NCI-H1105 treated with DMSO at 0.1 percent for 48 hours (cell line): Measurements from ENCODE around the gene VLDLR.

Experiments
- DNase-seq: peaks from one replicate; lab custom pipeline; 2025; lab: John Stamatoyannopoulos, UW

Gene VLDLR

DNA sequence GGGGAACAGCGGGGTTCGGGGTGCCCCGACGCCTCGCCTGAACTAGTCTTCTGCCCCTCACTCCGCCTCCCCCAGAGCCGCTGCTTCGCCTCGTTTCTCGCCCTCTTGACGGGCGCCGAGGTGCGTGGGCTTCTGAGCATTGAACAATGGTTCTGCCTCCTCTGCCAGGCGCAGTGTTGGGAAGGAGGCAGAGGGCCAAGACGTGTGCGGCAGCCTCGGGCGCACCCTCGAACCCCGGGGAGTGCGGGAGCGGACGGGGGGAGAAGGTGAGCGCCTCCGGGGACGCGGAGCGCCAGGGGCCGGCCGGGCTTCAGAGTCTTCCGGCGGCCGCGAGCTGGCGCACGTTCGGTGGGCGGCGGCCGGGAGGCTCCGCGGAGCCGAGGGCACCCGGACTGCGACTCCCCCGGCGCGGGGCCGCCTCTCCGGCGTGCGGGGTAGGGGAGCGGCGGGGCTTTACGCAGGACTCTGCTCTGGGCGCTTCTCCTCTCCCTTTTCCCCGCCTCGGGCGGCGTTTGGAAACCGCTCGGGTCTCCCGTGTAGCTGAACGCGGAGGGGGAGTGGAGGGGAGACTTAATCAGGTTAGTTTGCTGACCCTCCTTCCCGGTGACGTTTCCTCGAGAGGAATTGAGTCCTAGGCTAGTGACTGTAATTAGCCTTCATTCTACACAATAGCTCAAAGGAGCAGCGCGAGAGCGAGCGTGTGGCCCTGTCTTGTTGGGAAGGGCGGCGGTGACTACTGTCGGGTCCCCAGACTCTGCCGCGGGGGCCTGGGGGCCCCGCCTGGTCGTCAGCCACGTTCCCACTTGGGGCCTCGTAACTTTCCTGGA is 1.1 kb downstream of the VLDLR start:
- peak; percentile 51 for DNase-seq

DNA sequence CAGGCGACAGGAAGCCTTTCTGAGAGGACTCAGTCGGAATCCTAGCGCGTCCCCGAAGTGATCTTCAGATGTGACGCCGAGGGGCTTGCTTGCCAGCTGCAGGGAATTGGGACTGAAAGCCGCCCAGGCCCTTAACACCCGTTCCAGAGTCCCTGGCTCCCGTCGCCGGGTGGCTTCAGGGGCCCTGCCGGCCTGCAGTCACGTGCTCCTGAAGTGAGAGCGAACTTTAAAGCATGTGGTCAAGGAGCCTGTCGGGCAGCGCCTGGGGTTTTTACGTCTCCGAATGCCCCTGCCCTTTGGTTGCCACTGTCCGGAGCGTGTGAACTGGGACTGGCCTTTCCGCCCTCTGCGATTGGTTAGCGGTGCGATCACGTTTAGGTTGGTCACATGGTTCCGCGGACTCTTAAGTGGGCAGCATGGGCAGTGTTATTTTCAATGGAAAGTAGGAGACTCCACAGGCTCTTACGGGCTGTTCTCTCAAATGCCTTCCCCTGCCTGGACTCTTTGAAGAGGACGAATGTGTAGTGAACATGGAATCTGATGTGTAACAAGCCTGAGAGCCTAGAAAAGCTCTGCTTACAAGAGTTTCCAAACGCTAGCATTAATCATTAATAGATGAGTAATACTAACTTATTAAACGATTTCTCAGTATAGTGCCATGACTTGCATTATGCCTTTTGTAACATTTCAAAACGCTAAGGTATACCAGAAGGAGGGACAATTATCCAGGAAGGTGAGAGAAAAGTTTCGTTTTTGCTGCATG is 1.9 kb downstream of the VLDLR start:
- peak; percentile 50 for DNase-seq

DNA sequence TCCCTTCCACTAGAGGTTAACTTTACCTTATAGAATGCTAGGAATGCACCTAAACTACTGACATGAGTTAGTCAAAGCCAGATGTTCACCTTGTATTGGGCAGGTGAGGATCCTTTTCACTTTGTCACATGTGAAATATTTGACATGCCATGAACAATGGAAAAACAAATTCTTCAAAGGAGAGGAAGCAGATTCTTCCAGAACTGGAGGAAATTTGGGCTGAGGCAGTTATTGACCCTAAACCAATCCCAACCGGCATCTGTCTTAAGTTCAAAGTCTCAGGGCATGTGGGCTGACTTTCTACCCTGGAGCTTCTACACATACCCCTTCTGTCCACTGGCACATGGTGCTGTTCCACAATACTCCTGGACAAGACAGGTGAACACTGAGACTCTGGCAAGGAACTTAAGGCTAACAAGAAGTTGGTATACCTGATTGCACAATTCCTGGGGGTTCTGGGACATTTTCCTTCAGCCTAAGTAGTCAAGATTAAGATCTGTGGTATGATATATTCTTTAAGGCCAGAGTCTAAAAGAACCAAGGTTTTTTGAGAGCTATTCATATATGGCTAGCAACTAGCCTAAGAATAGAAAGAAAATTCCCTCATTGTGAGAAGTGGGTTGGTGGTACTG is 2.6 kb downstream of the VLDLR start:
- DNase-seq, result no peak

DNA sequence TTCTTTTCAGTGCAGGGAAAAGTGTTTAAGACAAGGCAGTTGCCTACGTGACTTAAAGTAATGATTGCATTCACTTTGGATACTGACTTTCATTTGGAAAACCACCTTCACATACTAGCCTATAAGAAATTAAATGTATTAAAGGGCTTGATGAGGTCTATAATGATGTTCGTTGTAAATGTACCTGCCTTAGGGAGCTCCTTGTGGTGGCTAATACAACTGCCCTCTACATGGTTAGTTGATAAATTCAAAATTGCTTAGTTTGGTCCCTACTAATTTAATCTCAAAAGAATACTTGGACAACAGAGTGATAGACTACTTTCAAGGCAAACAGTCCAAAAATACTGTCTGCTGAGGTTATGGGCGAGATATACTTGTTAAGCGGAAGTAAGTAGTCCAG is 3.8 kb downstream of the VLDLR start:
- DNase-seq, result no peak

DNA sequence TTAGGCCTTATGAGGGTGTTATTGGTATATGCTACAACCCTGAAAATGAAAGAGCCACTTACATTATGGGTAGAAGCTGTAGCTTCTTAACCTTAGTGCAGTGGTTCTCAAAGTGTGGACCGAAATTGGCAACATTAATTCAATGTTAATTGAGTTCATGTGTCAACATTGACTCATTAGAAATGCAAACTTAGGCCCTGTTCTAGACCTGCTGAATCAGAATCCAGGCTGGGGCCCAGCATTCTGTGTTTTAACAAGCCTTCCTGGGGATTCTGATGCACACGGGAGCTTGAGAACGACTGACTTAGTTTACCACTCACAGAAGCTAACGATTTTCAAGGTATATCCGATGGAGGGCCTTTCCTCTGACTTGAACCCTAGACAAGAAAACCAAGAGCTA is 7.3 kb downstream of the VLDLR start:
- DNase-seq, result no peak

DNA sequence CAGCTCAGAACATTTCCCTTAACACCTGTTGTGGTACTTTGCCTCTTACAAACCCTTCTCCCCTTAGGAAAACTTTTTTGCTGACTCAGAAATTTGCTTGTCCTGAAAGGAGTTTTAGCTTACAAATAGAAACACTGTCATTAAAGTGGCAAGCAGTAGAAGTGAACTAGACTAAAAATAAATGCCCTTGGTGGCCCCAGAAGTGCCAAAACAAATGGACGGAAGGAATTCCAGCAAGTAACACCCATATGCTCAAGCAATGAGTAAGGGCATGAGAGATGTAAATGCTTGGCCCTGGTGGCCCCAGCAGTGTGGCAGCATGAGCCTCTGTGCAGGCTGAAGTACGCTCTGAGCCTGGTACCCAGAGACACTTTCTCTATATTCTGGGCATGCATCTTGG is 8.6 kb downstream of the VLDLR start:
- no peak for DNase-seq

DNA sequence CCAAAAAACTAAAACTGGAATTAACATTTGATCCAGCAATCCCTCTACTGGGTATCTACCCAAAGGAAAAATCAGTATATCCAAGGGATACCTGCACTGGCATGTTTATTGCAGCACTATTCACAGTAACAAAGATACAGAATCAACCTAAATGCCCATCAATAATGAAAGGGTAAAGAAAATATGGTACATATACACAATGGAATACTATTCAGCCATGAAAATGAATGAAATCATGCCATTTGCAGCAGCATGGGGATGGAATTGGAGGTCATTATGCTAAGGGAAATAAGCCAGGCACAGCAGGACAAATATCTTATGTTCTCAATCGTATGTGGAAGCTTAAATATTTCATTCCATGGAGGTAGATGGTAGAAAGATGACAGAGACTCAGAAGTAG is 9.7 kb downstream of the VLDLR start:
- no peak for DNase-seq

DNA sequence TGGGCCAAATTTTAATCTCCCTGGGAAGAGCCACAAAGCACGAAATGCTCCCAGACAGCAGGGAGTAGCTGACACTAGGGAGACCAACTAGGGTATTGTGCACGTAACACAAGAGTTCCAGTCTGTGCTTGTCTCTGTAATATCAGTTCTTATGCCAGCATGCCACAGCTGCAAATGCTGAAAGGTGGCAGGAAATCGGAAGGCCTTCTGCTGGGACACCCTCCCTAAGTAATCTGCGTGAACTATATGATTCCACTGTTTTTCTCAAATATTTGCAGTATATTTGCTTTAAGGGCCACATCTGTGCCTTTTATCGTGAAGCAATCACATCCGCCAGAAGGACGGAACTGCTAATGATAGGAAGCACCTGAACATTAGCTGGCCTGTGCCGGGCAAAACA is 12.6 kb downstream of the VLDLR start:
- no peak for DNase-seq

DNA sequence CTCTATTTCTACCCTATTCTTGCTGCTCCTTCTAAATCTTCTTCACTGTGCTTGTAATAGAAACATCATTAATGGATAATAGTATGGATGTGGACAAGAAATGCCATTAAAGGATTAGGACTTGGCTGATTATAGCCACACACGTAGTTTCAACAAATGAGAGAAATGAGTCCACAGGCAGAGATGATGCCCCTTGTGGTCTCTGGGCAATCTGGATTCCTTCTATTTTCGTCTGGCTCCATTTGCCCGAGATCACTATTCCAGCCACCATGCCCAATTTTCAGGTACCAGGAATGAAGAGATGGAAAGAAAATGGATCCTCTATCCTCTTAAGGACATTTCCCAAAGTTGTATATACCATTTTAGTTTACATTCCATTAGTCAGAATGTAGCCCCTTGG is 13.2 kb downstream of the VLDLR start:
- no peak for DNase-seq

DNA sequence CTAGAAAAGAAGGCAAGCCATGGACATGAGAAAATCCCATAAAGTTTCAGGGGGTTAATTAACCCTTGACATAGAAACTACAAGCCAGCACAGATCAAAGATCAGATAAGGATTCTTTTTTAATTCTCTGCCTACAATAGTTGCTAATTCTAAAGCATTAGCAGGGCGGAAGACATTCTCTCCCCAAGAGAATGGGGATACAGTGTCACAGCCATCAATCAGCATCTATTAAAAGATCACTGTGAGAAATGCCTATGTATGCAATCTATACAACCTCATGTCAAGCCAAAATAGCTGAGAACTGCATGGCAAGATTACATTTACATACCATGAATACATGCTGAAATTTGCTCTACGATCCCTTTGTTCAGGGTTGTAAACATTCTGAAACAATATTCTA is 14.3 kb downstream of the VLDLR start:
- no peak for DNase-seq

DNA sequence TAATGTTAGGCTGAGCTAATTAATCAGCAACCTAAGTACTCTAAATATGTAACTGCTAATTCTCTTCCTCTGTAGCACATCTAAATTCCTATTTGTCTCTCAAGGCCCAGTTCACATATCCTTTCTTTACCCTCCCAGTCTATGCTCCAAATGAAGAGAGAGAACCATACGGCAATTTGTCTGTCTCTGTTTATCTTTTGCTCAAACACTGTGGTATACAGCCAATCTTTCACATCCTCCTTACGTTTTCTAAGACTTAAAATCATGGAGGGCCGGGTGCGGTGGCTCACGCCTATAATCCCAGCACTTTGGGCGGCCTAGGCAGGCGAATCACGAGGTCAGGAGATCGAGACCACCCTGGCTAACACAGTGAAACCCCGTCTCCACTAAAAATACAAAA is 15.8 kb downstream of the VLDLR start:
- no peak for DNase-seq

DNA sequence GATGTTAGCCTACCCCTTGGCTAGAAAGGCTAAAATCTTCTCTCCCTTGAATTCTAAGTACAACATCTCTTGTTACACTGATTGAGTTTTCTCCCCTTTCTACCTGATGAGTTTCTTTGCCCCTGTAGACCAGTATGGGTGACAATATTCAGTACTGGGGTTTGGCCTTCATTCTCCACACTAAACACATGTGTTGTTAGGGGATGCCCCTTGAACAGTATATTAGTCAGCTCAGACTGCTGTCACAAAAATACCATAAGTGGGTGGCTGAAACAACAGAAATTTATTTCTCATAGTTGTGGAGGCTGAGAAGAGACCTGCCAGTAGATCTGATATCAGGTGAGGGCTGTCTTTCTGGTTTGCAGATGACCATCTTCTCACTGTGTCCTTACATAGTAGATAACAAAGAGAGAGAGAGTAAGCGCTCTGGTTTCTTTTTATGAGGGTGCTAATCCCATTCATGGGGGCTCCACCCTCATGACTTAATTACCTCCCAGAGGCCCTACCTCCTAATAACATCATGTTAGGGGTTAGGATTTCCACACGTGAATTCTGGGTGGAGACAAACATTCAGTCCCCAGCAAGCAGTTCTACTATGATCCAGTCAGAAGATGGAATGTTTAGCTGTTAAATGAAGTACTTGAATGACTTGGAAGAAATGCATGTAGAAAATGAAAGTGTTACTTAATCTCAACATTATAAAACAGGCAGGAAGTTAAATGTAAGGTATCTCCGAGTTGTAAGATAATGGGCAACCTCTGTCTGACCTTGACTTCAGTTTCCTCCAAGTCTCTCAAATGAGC is 17.5 kb downstream of the VLDLR start:
- no peak for DNase-seq

DNA sequence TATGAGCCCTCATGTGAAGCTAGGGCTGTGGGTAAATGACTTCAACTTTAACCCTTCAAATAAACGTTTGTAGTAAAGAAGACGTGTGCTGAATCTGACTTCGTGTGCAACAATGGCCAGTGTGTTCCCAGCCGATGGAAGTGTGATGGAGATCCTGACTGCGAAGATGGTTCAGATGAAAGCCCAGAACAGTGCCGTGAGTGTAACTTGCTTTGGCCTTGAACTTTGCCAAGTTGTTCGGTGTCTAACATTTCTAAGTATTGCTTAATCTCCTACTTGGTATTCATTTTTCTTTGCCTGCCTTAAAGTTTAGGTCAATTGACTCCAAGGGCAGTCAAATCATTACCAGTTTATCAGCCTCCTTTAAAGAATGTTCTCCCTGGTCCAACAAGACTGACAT is 18.2 kb downstream of the VLDLR start:
- DNase-seq, result no peak

DNA sequence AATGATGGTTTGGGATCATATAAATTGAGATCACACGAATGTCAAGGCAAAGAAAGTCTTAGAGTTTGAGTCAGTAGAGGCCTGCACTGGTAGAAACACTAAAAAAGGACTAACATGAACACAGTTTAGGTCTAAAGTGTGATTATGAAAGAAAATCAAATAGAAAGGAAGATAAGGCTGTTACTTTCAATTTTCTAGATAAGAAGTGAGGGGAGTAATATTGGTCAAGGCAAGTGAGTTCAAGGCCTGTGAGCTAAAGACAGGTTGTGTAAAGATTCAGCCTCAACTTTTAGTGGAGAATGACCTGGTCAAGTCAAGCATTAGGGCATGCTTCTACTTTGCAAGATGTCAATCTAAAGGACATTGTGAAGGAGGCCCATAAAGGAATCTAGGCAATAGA is 19.0 kb downstream of the VLDLR start:
- DNase-seq, result no peak

DNA sequence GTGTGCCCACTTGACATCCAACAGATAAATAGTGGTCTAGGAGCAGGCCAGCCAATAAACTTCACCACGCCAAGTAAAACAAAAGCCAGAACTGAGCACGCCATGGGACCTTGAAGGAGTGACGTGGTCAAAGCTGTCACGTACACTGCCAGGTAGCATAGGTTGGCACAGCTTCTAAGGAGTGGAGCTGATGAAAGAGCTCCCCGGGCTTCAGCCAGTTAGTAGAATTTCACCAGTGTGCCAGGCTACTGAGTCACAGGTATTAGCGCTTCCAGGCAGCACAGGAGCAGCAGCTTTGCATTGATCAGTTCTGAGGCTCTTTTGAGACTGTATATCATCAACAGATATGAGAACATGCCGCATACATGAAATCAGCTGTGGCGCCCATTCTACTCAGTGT is 19.4 kb downstream of the VLDLR start:
- DNase-seq, result no peak

DNA sequence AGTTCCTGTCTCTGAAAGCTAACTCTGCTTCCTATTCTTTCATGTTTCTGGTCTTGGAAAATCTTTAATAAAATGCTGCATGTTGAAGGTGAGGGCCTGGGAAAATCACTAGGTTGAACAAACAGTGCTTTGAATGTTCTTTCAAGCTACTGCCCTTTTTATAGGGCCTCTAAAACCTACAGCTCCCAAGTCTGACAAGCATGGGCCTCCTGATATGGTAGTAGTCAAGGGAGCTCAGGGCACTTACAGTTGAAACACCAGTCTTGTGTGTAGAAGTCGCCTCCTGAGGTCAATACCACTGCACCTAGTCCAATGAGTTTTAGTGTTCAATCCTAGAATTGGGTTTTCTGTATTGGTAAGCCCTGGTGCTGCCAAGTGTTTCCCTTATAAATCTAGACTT is 20.5 kb downstream of the VLDLR start:
- DNase-seq, result no peak

DNA sequence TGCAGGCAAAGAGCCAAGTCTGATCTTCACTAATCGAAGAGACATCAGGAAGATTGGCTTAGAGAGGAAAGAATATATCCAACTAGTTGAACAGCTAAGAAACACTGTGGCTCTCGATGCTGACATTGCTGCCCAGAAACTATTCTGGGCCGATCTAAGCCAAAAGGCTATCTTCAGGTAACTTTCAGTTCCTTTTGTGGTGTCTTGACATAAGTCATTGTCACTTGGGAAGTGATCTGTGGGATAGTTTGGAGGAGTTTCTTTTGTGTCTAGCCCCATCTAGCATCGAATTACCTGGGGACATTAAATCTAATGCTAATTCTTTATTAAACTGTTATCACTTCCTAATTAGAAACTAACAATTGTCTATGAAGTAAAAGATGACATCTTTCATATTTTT is 24.0 kb downstream of the VLDLR start:
- no peak for DNase-seq

DNA sequence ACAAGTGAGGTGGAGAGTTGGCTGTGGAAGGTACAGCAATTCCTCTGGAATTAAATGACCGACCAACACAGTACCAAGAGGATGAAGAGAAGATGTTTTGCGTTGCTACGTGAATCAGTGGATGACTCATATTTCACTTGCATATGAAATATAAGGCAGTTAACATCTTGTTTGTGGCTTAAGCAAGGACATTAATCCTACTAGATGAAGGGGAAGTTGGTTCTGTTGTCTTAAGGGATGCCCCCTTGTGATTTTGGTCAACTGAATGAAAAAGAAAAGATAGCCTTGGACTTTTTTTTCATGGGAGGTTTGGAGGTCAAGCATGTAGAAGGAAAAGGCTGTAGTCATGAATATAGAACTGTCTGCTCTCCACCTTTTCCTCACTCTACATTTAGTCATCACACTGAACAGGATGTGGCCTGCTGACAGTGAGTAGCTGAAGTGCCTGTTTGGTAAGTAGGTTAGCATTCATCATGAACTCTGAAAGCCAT is 33.9 kb downstream of the VLDLR start:
- no peak for DNase-seq

DNA sequence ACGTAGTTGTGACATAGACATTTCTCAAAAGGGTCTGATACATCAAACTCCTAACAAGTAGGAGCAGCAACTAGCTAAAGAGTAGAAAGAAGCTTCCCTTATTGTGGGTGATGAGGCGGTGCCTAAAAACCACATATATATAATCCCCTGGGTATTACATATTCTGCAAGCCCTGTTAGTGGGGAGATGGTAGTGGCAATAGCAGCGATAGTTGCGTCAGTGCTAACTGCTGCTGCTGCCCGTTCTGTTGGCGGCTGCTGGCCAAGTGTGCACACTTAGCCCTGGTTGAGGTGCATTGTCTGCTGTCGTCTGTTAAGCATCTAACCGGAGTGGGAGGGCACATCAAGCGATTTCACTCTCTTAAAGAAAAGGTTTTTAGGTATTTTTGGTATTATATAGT is 35.8 kb downstream of the VLDLR start:
- no peak for DNase-seq

DNA sequence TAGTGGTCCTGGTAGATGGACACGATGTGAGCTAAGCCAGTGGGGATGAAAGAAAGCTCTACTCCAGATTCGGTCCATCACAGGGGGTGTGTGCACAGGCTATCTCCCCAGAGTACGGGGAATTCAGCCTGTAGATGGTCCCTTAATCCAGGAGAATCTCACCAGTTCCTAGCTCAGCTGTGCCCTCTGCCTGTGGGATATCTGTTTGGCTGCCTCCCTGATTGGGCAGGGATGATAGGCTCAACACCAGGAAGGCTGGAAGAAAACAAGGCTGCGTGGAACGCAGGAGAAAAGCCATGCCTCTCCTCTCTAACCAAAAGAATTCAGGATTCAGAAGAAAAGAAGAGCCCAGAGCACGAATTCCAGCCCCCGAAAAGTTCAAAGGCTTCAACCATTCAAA is 40.9 kb downstream of the VLDLR start:
- DNase-seq, result no peak

DNA sequence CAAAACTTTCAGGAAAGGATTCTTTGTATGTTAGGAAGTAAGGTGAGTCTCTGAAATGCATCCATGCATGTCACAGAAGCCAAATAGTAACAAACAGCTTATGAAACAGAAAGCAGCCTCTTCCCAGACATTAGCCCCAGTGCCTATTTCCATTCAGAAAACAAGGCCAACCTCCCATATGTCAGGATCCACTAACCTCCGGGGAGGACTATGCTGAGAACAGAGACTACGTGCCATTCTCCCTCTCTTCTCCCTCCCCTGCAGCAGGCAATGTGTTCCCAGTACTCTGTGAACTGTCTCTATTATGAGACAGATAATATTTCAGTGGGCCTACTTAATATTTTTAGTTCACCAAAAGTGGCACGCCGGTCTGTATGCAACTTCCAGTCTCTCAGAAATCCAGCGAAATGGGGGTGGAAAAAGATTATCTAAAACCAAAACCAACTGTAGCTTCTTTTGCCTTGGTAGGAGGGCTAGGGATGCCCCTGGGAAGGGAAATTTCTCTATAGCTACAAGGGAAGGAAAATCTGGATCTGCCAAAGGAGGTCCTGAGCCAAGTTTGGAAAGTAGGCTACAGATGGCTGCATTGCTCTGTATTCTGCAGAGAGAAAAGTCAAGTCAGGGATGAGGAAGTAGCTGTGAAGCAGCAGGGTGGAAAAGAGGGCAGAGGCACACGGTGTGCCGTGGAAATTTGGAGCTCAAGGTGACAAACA is 42.0 kb downstream of the VLDLR start:
- DNase-seq, result no peak
